A172 (cell line): Measurements from ENCODE around the gene GTSE1. TPM values are rescaled to one million over a fixed set of nuclear protein-coding genes. Genes with fewer than 3 reads are reported as not detected.

Experiments used
- DNase-seq: peaks from one replicate; pipeline ENCODE4 v3.0.0-alpha.2; 2015; ENCODE audit warnings: low spot score
- total RNA-seq: library from RNA; depleted of rRNA; stranded (reverse); fragments of >200 nt; shearing (Covaris generic); gene quantifications from 2 replicates; pipeline ENCODE4 v1.2.3, GENCODE V29; 2014; rRNA removed

The GTSE1 gene
- total RNA-seq, 1 experiment from 2014 or later = 13.7 TPM

- peak; percentile 63 for DNase-seq
Measured at GRCh38 chr22:46377525-46378425, 81.1 kb downstream of the GTSE1 start.

GRCh38 chr22:46378426-46379065 lies 81.9 kb downstream of the GTSE1 start:
- DNase-seq = no peak

GRCh38 chr22:46379066-46379930 lies 82.6 kb downstream of the GTSE1 start:
- no peak for DNase-seq

GRCh38 chr22:46380069-46380468 lies 83.4 kb downstream of the GTSE1 start:
- DNase-seq = no peak

Other genes starting within 250 kb of the GTSE1 start
- gene PPARA, start 146.3 kb upstream of the GTSE1 start, total RNA-seq = 3.4 and 5.3 TPM in 2 replicates
- 12.5 and 19.1 TPM in 2 replicates for gene CDPF1, start 46.6 kb upstream of the GTSE1 start, total RNA-seq
- under 0.01 TPM in 1 of 2 replicates, not detected in the other for gene PKDREJ, start 33.5 kb upstream of the GTSE1 start, total RNA-seq
- 15.3 and 21.8 TPM in 2 replicates for gene TTC38, start 28.9 kb upstream of the GTSE1 start, total RNA-seq
- 20.6 and 33.6 TPM in 2 replicates for gene TRMU, start 38.8 kb downstream of the GTSE1 start, total RNA-seq
- 16.7 and 19.6 TPM in 2 replicates for gene CELSR1, start 240.8 kb downstream of the GTSE1 start, total RNA-seq